GDM1 (cell line): ENCODE results near the gene PREP.
"Not testable (repeated sequence)": the region's sequence is repeated elsewhere in the genome, so short reads cannot be mapped to it uniquely, and the experiment has no call there.

Source experiments
- DNase-seq: peaks from one replicate; lab custom pipeline; 2025; lab: John Stamatoyannopoulos, UW

The PREP gene

DNA sequence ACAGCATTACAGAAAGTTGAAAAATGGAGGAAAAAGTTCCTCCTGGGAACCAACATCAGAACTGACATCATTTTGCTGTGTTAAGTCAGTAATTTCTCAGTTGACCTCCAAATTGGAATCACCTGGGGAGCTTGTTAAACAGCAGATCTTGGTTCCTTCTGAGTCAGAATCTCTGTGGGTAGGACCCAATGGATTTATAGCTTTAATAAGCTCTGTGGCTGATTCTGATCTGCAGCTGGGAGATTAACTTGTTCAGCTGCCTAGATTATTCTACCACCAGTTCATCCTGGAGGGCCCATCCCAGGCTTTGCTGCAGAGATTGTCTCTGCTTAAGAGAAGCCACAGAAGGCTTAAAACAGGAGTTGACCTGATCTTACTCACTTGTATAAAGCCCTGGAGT lies 132.4 kb downstream of the PREP start:
- DNase-seq = no peak

DNA sequence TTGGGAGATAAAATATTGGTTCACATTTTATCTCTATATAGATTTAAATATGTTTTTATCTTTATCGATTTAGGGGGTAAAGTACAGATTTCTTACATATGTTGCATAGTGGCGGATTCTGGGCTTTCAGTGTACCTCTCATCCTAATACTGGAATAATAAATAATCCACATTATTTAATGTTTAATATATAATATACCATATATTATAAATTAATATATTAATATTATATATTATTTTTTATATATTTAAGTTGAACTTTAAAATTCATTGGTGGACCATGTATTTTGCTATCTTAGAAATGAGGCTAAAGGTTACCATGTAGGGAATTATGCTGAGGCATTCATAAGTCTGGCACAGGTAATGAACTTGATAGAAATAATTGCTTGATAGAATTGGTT lies 133.5 kb downstream of the PREP start:
- no peak for DNase-seq

DNA sequence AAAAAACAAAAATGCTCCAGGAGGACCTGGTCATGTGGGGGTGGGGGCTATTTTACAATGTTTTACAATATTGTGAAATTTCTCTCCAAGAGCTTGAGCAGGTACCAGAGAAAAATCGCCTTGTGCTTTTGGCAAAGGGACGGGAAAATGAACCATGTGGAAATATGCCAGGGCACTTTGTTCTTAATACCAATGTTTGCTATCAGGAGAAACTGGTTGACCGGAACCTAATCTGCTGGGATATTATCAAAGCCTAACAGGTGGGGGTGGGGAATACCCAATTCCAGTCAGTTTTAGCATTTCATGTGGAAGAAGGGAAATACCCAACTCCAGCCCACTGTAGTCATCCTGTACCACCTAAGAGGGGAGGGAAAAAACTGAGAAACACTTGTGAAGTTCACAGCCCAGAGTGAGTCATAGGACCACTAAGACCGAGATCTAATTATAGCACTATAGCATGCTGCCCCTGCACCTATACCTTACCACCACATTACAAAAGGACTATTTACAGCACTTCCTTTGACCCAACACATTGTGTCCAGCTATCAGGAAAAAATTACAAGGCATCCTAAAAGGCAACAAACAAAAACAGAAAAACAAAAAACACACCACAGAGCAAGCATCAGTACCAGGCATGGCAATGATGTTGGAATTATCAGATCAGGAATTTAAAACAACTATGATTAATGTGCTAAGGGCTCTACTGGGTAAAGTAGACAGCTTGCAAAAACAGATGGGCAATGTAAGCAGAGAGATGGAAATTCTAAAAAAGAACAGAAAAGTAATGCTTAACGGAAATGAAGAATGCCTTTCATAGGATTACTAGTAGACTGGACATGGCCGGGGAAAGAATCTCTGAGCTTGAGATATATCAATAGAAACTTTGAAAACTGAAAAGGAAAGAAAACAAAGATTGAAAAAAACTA lies 138.9 kb downstream of the PREP start:
- DNase-seq = no peak

DNA sequence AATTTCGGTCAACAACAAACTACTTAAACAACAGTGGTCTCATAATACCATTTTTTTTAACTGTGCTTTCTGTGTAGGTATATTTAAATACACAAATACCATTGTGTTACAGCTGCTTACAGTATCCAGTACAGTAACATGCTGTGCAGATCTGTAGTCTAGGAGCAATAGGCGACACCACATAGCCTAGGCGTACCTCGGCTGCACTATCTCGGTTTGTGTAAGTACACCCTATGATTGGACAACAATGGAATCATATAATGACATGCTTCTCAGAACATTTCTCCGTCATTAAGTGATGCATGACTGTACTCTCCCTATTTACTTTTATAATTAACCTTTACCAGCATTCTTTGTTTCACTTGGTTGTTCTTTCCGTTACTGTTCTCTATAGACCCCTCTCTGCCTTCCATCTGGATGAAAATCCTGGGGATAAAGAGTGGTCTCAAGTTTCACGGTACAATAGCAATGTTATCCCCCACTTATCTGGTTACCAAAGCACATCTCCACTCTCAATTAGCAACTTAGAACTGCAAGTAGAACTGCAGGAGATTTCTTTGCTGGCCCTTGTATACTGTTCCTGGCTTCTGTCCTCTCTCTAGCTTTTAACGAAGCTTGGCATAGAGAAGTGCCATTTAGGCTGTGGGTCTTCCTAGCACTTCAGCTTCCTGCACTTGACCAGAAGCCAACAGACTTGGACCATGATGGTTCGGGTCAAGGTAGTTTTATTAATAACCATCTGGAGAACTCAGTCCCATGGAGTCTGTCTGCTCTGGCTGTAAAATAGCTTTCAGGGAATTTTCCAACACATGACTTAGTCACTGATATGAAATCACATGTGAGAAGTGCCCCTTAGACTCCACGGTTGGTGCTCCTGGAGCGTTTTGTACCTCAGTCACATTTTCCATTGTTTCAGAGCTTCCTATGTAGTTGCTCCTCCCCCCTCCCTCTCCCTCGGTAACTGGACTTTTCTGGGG lies 142.7 kb downstream of the PREP start:
- no peak for DNase-seq

DNA sequence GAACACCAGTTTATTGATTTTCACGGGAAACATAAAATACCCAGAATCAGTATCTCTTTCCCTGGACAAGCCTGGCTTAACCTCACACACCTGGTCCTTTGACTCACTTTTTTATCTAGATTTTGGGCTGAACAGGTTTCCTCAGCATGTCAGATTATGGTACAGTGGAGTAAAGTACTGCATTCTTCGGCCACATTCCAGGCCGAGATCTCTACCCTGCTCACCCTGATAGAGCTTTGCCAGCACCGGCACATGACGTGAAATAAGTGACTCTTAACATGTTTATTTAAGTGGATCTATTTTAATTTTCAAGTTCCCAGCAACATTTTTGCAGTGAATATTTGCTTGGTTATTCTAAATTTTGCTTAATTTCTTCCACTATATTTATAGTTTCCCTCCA lies 144.1 kb downstream of the PREP start:
- DNase-seq = no peak

DNA sequence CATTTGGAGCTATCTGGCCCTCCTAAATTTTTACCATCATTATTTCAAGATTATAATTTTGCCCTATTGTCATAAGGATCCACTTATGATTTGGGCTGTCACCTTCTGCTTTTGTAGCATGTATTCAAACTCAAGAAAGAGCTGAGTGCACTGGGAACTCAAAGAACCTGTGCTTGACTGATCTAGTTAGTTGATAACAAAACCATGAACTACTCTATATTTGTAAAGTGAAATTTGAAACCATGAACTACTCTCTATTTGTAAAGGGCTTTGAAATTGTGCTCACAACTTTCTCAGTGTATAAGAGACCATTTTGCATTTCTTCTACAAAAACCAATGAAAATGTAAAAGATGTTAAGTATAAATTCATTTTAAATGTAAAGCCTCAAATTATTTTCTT lies 145.5 kb downstream of the PREP start:
- no peak for DNase-seq

DNA sequence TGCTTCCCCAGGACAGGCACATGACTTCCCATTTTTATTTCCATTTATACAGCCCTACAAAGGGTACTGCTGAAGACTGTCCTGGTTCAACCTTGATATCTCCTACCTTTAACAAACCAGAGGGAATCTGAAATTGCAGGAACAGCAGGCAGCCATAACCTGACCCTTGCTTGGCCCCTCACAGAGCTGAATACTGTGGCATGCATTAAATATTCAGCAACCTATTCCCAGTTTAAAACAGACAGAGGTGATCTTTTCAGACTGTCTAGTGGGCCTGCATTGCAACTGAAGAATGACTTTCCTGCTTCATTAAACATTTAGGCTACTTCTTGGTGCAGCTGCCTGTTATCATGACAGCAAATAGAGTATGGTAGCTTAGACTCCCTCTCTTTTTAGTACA lies 146.3 kb downstream of the PREP start:
- no peak for DNase-seq

DNA sequence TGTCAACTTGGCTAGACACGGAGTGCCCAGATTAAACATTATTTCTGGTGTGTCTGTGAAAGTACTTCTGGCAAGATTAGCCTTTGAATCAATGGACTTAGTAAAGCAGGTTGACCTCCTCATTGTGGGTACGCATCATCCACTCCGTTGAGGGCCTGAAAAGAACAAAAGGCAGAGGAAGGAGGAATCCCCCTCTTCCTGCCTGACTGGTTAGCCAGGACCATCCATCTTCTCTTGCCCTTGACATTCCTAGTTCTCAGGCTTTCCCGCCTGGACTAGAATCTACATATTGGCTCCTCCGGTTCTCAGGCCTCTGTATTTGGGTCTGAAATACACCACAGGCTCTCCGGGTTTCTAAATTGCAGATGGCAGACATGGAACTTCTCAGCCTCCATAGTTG lies 149.1 kb downstream of the PREP start:
- no peak for DNase-seq

DNA sequence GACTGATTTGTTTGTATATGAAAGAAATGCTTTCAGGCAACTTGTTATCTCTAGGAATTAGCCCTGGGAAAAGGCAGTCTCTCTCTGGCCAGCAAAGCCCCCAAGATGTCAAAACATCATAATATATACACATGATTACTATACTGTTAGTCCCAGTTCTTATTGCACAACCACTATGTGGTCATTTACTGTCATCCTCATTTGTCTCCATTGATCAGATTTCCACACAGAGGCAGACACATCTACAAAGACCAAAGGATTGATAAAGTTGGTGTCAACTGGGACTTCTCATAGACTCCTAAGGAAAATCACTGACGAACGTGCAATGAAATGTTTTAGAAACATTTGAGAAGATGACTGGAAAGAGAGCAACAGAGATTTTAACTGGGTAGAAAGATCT lies 151.2 kb downstream of the PREP start:
- DNase-seq = no peak

DNA sequence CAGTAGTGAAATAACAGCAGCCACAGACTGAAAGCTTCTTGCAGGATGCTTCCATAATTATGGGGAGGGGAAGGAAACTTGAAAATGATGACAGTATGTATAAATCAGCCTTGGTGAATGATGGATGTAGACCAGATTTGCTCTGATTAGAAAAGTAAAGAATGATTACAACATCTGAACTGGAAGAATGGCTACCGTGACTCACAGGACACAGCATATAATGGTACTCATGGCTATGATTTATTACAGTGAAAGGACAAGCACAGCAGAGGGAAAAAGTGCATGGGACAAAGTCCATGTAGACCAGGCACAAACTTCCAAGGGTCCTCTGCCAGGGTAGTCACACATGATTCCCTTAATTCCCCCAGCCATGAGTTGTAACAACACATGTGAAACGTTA lies 152.3 kb downstream of the PREP start:
- DNase-seq = no peak

DNA sequence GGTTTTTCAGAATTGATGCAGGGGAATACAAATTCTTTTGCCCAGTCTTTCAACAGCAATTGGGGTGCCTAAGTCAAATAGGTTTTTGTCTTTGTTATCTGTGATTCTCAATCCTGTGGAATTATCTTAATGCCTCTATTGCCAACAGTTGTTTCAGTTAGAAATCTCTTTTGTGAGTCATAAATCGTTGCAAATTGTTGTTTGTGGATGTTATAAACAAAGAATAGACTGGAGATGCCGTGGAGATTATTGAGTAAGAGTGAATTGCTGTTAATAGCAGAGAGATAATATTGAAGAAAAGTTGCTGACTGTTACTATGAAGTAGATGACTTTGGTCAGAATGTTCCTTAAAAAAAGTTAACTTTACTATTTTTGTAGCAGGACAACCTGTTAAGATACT lies 159.4 kb downstream of the PREP start:
- no peak for DNase-seq

DNA sequence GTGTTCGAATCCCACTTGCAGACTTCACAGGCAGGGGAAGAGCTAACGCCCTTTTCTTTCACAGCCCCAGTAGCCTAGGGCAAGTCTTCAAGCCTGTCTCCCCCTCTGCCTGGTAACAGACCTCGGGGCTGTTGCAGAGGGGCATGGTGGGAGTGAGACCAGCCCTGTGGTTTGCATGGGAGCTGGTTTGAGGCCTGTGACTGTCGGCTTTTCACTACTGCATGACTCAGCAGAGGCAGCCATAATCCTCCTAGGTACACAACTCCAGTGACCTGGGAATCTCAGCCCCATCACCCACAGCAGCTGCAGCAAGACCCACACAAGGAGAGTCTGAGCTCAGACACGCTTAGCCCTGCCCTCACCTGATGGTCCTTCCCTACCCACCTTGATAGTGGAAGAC lies 167.7 kb downstream of the PREP start:
- DNase-seq = no peak

DNA sequence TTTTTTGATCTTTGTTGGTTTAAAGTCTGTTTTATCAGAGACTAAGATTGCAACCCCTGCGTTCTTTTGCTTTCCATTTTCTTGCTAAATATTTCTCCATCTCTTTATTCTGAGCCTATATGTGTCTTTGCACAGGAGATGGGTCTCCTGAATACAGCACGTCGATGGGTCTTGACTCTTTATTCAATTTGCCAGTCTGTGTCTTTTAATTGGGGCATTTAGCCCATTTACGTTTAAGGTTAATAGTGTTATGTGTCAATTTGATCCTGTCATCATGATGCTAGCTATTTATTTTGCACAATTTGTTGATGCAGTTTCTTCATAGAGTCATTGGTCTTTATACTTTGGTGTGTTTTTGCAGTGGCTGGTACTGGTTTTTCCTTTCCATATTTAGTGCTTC lies 171.1 kb downstream of the PREP start:
- not testable (repeated sequence) for DNase-seq
